ENCODE data around the gene CD40LG.

CD40LG gene

DNA sequence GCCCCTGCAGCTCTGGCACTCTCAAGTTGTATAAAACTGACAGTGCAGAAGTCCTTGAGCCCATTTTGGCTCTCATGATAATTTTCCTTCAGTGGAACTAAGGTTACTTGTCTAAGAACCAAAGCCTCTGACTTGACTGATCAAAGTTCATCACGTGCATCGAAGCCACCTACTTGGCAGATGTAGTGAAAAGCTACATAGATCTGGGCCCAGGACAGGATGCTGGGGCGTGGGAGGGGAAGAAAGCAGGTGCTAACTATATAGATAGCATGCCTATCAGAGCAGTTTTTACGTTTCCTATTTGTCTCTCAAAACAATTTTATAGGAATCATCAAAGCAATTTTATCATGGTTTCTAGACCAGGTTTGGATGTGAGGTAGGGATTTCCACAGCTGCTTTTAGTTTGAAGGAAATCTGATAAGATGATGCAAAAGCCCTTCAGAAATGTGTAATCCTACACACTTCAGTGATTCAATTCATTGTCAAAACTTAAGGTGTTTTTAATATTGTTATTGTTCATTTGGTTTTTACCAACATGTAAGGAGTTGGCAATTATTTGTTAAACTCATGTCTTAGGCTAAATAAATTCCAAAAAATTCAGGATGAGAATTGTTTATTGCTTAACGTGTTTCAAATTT lies 1.2 kb upstream of the CD40LG start:
- no CpG with 5 or more reads among the region's 5 CpGs for WGBS, 2 donors (ENCODE audit: extremely low coverage in 2 of 2, insufficient read length in 2 of 2, insufficient replicate concordance in 1 of 2)
- Histone ChIP-seq H3K18ac (ENCODE audit: low read length) (no peak overlapping the region), H3K36me3 (replicated peaks in 1 of 2; ENCODE audit: control insufficient read depth in 2 of 2, insufficient read depth in 2 of 2, low read length in 2 of 2) (no peaks in the 10 kb centered on the region), H3K9me3 (replicated peaks in 1 of 2; ENCODE audit: control insufficient read depth in 2 of 2, insufficient read depth in 1 of 2, low read depth in 1 of 2, low read length in 2 of 2) (no peaks in the 10 kb centered on the region), H3K4me2 (ENCODE audit: insufficient read depth, low read length, poor library complexity, severe bottlenecking) (no peak overlapping the region), H3K4me3 (ENCODE audit: low read length in 2 of 2) (no peak overlapping the region), H4K91ac (ENCODE audit: low read depth, low read length, poor library complexity) (no peak overlapping the region), H2BK5ac (ENCODE audit: low read length) (no peak overlapping the region), H3K27me3 (ENCODE audit: control insufficient read depth in 3 of 3, insufficient read depth in 3 of 3, low read depth in 1 of 3, low read length in 3 of 3) (peaks cover 0 to 42% (median 0%) of the 10 kb centered on the region in 3 experiments), H3K23ac (ENCODE audit: low read depth, low read length, poor library complexity) (no peak overlapping the region), H3K4ac (ENCODE audit: low read length) (no peak overlapping the region), H3K14ac (ENCODE audit: low read length) (no peak overlapping the region), H2AFZ (ENCODE audit: low read length) (no peak overlapping the region), H2BK12ac (ENCODE audit: low read length) (no peak overlapping the region), H3K79me1 (ENCODE audit: low read depth, low read length) (no peaks in the 10 kb centered on the region), H2BK120ac (ENCODE audit: low read depth, low read length) (no peak overlapping the region), H3K9ac (ENCODE audit: low read depth, low read length, poor library complexity) (no peak overlapping the region), H2BK15ac (ENCODE audit: low read length) (no peak overlapping the region), H3K27ac (replicated peaks; ENCODE audit: low read length) (no peak overlapping the region), H2AK5ac (ENCODE audit: low read depth, low read length) (no peak overlapping the region), H4K8ac (ENCODE audit: low read depth, low read length) (no peak overlapping the region), H3K4me1 (ENCODE audit: control insufficient read depth in 2 of 2, insufficient read depth in 1 of 2, low read depth in 1 of 2, low read length in 2 of 2) (no peaks in the 10 kb centered on the region)
- no peak for DNase-seq (ENCODE audit: low spot score)

DNA sequence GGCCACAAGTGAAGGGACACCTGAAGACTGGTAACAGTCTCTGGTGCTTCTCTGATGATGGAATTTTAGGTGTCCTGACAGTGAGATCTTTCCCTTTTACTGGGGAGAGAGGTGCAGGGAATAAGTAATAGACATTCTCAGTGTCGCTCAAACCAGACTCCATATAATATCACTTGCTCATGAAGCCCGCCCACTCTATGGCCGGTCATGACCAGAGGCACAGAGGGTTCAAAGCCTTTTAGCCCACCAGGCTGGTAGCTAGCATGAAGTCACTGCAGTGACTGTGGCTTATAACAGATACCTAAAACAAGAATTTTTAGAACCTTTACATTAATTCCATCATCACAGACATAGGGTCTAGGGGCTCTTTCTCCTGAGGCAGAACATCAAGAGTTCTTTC lies 2.9 kb downstream of the CD40LG start:
- no peak overlapping the region for H2BK5ac ChIP-seq (ENCODE audit: low read length)
- H3K4me3 ChIP-seq (ENCODE audit: low read length in 2 of 2): no peak overlapping the region
- no peaks in the 10 kb centered on the region for H3K36me3 ChIP-seq (replicated peaks in 1 of 2; ENCODE audit: control insufficient read depth in 2 of 2, insufficient read depth in 2 of 2, low read length in 2 of 2)
- no peak overlapping the region for H2BK15ac ChIP-seq (ENCODE audit: low read length)
- no peaks in the 10 kb centered on the region for H3K9me3 ChIP-seq (replicated peaks in 1 of 2; ENCODE audit: control insufficient read depth in 2 of 2, insufficient read depth in 1 of 2, low read depth in 1 of 2, low read length in 2 of 2)
- WGBS, 2 donors (ENCODE audit: extremely low coverage in 2 of 2, insufficient read length in 2 of 2, insufficient replicate concordance in 1 of 2): no CpG with 5 or more reads among the region's 3 CpGs
- H3K18ac ChIP-seq (ENCODE audit: low read length): no peak overlapping the region
- H3K27me3 ChIP-seq (ENCODE audit: control insufficient read depth in 3 of 3, insufficient read depth in 3 of 3, low read depth in 1 of 3, low read length in 3 of 3): peaks cover 0 to 48% (median 0%) of the 10 kb centered on the region in 3 experiments
- H3K4me2 ChIP-seq (ENCODE audit: insufficient read depth, low read length, poor library complexity, severe bottlenecking): no peak overlapping the region
- no peak overlapping the region for H2BK12ac ChIP-seq (ENCODE audit: low read length)
- no peak overlapping the region for H2AFZ ChIP-seq (ENCODE audit: low read length)
- no peak overlapping the region for H4K91ac ChIP-seq (ENCODE audit: low read depth, low read length, poor library complexity)
- H2BK120ac ChIP-seq (ENCODE audit: low read depth, low read length): no peak overlapping the region
- H3K9ac ChIP-seq (ENCODE audit: low read depth, low read length, poor library complexity): no peak overlapping the region
- no peak overlapping the region for H2AK5ac ChIP-seq (ENCODE audit: low read depth, low read length)
- no peak for DNase-seq (ENCODE audit: low spot score)
- no peak overlapping the region for H3K27ac ChIP-seq (replicated peaks; ENCODE audit: low read length)
- no peak overlapping the region for H3K23ac ChIP-seq (ENCODE audit: low read depth, low read length, poor library complexity)
- H3K4ac ChIP-seq (ENCODE audit: low read length): no peak overlapping the region
- no peak overlapping the region for H3K14ac ChIP-seq (ENCODE audit: low read length)
- no peaks in the 10 kb centered on the region for H3K79me1 ChIP-seq (ENCODE audit: low read depth, low read length)
- no peaks in the 10 kb centered on the region for H3K4me1 ChIP-seq (ENCODE audit: control insufficient read depth in 2 of 2, insufficient read depth in 1 of 2, low read depth in 1 of 2, low read length in 2 of 2)
- no peak overlapping the region for H4K8ac ChIP-seq (ENCODE audit: low read depth, low read length)

DNA sequence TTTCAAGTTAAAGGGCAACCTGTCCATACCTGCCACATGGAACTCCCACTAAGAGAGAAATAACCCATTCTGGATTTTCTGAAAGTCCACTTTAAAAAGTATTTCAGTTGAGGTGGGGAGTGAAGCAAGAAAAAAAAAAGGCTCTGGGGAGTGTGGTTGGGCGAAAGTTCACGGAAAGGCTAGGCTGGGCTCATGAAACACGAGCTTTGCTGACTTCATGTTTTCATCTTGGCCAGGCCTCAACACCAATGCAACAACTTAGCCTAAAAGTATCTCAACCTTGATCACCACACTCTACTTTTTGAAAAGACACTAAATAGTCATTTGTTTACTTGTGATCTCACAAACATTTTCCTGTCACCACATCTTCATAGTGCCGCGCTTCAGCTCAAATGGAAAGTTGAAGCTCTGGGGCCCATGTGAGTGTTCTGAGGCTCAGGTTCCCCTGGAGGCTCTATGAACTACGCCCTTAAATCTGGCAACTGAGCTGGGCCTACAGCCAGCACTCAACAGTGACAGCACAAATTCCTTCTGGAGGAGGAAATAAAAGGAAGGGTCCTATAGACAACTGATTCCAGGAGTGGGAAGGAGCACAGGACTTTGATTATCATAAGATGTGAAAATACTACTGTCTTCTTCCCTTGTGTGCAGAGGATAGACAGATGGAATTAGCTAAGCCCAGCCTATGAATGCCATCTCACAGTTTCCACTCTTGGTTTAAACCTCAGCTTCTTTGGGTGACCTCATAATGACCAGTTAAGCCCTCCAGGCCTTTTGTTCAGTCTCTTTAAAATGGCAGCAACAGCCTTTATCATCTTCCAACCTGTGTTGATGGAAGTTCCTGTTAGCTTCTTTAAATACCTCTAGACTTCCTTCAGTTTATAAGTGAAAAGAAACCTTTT lies 5.1 kb downstream of the CD40LG start:
- H3K9ac ChIP-seq (ENCODE audit: low read depth, low read length, poor library complexity): no peak overlapping the region
- peaks cover 0 to 68% (median 0%) of the 10 kb centered on the region in 3 experiments for H3K27me3 ChIP-seq (ENCODE audit: control insufficient read depth in 3 of 3, insufficient read depth in 3 of 3, low read depth in 1 of 3, low read length in 3 of 3)
- no peak overlapping the region for H3K23ac ChIP-seq (ENCODE audit: low read depth, low read length, poor library complexity)
- no peak overlapping the region for H2BK12ac ChIP-seq (ENCODE audit: low read length)
- H2AFZ ChIP-seq (ENCODE audit: low read length): no peak overlapping the region
- no peak overlapping the region for H2BK5ac ChIP-seq (ENCODE audit: low read length)
- H3K4me3 ChIP-seq (ENCODE audit: low read length in 2 of 2): no peak overlapping the region
- H2BK120ac ChIP-seq (ENCODE audit: low read depth, low read length): no peak overlapping the region
- H3K36me3 ChIP-seq (replicated peaks in 1 of 2; ENCODE audit: control insufficient read depth in 2 of 2, insufficient read depth in 2 of 2, low read length in 2 of 2): no peaks in the 10 kb centered on the region
- no peaks in the 10 kb centered on the region for H3K9me3 ChIP-seq (replicated peaks in 1 of 2; ENCODE audit: control insufficient read depth in 2 of 2, insufficient read depth in 1 of 2, low read depth in 1 of 2, low read length in 2 of 2)
- H3K27ac ChIP-seq (replicated peaks; ENCODE audit: low read length): no peak overlapping the region
- H2AK5ac ChIP-seq (ENCODE audit: low read depth, low read length): no peak overlapping the region
- H3K18ac ChIP-seq (ENCODE audit: low read length): no peak overlapping the region
- H3K4me2 ChIP-seq (ENCODE audit: insufficient read depth, low read length, poor library complexity, severe bottlenecking): no peak overlapping the region
- no peak overlapping the region for H4K91ac ChIP-seq (ENCODE audit: low read depth, low read length, poor library complexity)
- WGBS, 2 donors (ENCODE audit: extremely low coverage in 2 of 2, insufficient read length in 2 of 2, insufficient replicate concordance in 1 of 2): no CpG with 5 or more reads among the region's 6 CpGs
- H3K4me1 ChIP-seq (ENCODE audit: control insufficient read depth in 2 of 2, insufficient read depth in 1 of 2, low read depth in 1 of 2, low read length in 2 of 2): peaks cover 0 to 5% of the 10 kb centered on the region in 2 donors
- no peaks in the 10 kb centered on the region for H3K79me1 ChIP-seq (ENCODE audit: low read depth, low read length)
- no peak overlapping the region for H2BK15ac ChIP-seq (ENCODE audit: low read length)
- no peak overlapping the region for H3K4ac ChIP-seq (ENCODE audit: low read length)
- no peak overlapping the region for H4K8ac ChIP-seq (ENCODE audit: low read depth, low read length)
- DNase-seq (ENCODE audit: low spot score): no peak
- H3K14ac ChIP-seq (ENCODE audit: low read length): no peak overlapping the region

DNA sequence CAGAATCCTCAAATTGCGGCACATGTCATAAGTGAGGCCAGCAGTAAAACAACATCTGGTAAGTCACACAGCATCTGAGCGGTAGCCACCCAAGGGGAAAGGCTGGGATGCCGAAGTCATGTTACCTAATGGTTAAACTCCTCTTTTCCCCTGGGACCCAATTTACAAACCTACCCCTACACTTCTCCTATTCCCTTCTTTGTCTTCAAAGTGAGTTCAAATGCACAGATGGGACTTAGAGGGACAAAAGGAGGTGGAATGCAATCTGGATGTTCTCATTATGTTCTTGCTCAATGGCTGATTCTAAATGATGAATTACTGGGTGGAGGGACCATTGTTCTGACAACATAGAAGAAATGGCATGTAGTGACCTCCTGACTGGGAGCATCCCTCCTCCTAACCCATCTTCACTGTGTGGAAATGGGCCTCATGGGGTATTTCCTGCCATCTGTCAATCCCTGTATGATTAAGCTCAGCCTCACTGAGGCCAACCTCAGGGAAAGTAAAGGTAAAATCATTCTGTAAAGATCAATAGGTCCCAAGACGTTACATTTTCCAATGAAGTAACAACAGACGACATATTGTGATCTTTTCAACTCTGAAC lies 8.5 kb downstream of the CD40LG start:
- Histone ChIP-seq H3K23ac (ENCODE audit: low read depth, low read length, poor library complexity) (no peak overlapping the region), H3K9me3 (replicated peaks in 1 of 2; ENCODE audit: control insufficient read depth in 2 of 2, insufficient read depth in 1 of 2, low read depth in 1 of 2, low read length in 2 of 2) (no peaks in the 10 kb centered on the region), H2BK15ac (ENCODE audit: low read length) (no peak overlapping the region), H3K14ac (ENCODE audit: low read length) (no peak overlapping the region), H2AK5ac (ENCODE audit: low read depth, low read length) (no peak overlapping the region), H4K91ac (ENCODE audit: low read depth, low read length, poor library complexity) (no peak overlapping the region), H3K4me1 (ENCODE audit: control insufficient read depth in 2 of 2, insufficient read depth in 1 of 2, low read depth in 1 of 2, low read length in 2 of 2) (peaks cover 0 to 5% of the 10 kb centered on the region in 2 donors), H2BK120ac (ENCODE audit: low read depth, low read length) (no peak overlapping the region), H3K79me1 (ENCODE audit: low read depth, low read length) (no peaks in the 10 kb centered on the region), H3K18ac (ENCODE audit: low read length) (no peak overlapping the region), H3K27ac (replicated peaks; ENCODE audit: low read length) (peak overlapping the region; percentile 15), H4K8ac (ENCODE audit: low read depth, low read length) (no peak overlapping the region), H2BK12ac (ENCODE audit: low read length) (no peak overlapping the region), H3K9ac (ENCODE audit: low read depth, low read length, poor library complexity) (no peak overlapping the region), H3K4me3 (ENCODE audit: low read length in 2 of 2) (no peak overlapping the region), H2BK5ac (ENCODE audit: low read length) (no peak overlapping the region), H3K4me2 (ENCODE audit: insufficient read depth, low read length, poor library complexity, severe bottlenecking) (no peak overlapping the region), H3K36me3 (replicated peaks in 1 of 2; ENCODE audit: control insufficient read depth in 2 of 2, insufficient read depth in 2 of 2, low read length in 2 of 2) (no peaks in the 10 kb centered on the region), H2AFZ (ENCODE audit: low read length) (no peak overlapping the region), H3K4ac (ENCODE audit: low read length) (no peak overlapping the region), H3K27me3 (ENCODE audit: control insufficient read depth in 3 of 3, insufficient read depth in 3 of 3, low read depth in 1 of 3, low read length in 3 of 3) (peaks cover 0 to 70% (median 0%) of the 10 kb centered on the region in 3 experiments)
- no CpG with 5 or more reads among the region's 5 CpGs for WGBS, 2 donors (ENCODE audit: extremely low coverage in 2 of 2, insufficient read length in 2 of 2, insufficient replicate concordance in 1 of 2)
- no peak for DNase-seq (ENCODE audit: low spot score)

Data from neuronal stem cell (in vitro differentiated cells).